K562 (cell line): ENCODE results near the gene SUFU. TPM values are rescaled to one million over a fixed set of nuclear protein-coding genes. Genes with fewer than 3 reads are reported as not detected.

Experiments used
- BCL6 ChIP-seq: fragments of 250-450 bp; sonication (Bioruptor Pico); IDR thresholded peaks from 2 replicates; pipeline ENCODE4 v1.4.0; 2020
- CREB3 ChIP-seq: fragments of 450-650 bp; conservative IDR thresholded peaks from 2 replicates; pipeline ENCODE4 v1.6.1; 2016; ENCODE audit warnings: missing genetic modification characterization, low read depth, mild to moderate bottlenecking, missing compliant biosample characterization, moderate library complexity
- GTF2A2 ChIP-seq: IDR thresholded peaks from 2 replicates; pipeline ENCODE4 v1.6.1; 2016; ENCODE audit warnings: mild to moderate bottlenecking, missing genetic modification characterization, missing compliant biosample characterization
- NR4A1 ChIP-seq, 2 experiments: fragments of 250-450 bp in 1 of 2; fragments of 450-650 bp in 1 of 2; sonication (Bioruptor Pico) in 1 of 2; IDR thresholded peaks; 2 replicates each; pipeline versions ENCODE4 v1.4.0 to v1.6.1; 2016 to 2020; ENCODE audit warnings: mild to moderate bottlenecking in 2 of 2, missing compliant biosample characterization in 1 of 2, missing genetic modification characterization in 1 of 2, moderate library complexity in 1 of 2
- PTRF ChIP-seq: fragments of 450-650 bp; IDR thresholded peaks from 2 replicates; pipeline ENCODE4 v1.6.1; 2016; ENCODE audit warnings: mild to moderate bottlenecking, missing genetic modification characterization, missing compliant biosample characterization
- SRF ChIP-seq, 2 experiments: fragments of 250-450, 450-650 bp in 1 of 2; sonication (Bioruptor Pico) in 1 of 2; sonication (generic) in 1 of 2; formaldehyde crosslinking; IDR thresholded peaks; 2 replicates each; pipeline versions ENCODE4 v1.5.0 to v1.5.1; 2020 to 2022; ENCODE audit warnings: mild to moderate bottlenecking in 1 of 2, missing genetic modification reagents in 1 of 2
- ZNF589 ChIP-seq: fragments of 200-800 bp; sonication (Bioruptor generic); IDR thresholded peaks from 2 replicates; pipeline ENCODE4 v1.6.1; 2016; ENCODE audit warnings: low read depth, missing genetic modification characterization, missing compliant biosample characterization
- ZNF830 ChIP-seq: fragments of 250-450 bp; sonication (Bioruptor Pico); IDR thresholded peaks from 2 replicates; pipeline ENCODE4 v1.5.0; 2021; ENCODE audit warnings: mild to moderate bottlenecking
- polyA plus RNA-seq, 8 experiments: library from polyadenylated mRNA; depleted of rRNA in 4 of 8; stranded (reverse) in 5 of 8; unstranded in 3 of 8; fragments of >200 nt; fragmentation: Nextera tagmentation in 2 of 8; fragmentation: Illumina TruSeq in 1 of 8; extraction: Ambion mirVana in 2 of 8; extraction: Trizol in 1 of 8; gene quantifications; 2 replicates each; pipeline versions ENCODE4 v1.2.1 to v1.2.3, GENCODE V29; 2011 to 2014; ENCODE audit warnings: inconsistent platforms in 1 of 8, missing spikeins in 1 of 8
- total RNA-seq, 7 experiments: library from RNA; depleted of rRNA in 6 of 7; stranded (reverse); fragments of >200 nt in 6 of 7; fragmentation: Illumina TruSeq in 2 of 7; extraction: Trizol in 2 of 7; gene quantifications; 2 replicates each; pipeline versions ENCODE4 v1.2.1 to v1.2.3, GENCODE V29; 2011 to 2021; ENCODE audit warnings: low replicate concordance in 1 of 7
- TF ChIP-seq, protein P1 (sequence below): fragments of 250-450 bp; sonication (Bioruptor Pico); IDR thresholded peaks from 2 replicates; pipeline ENCODE4 v1.4.0; 2020
- TF ChIP-seq, protein P2 (sequence below): fragments of 250-450 bp; sonication (Bioruptor Pico); IDR thresholded peaks from 2 replicates; pipeline ENCODE4 v1.5.0; 2020; ENCODE audit warnings: mild to moderate bottlenecking
- TF ChIP-seq, protein P3 (sequence below), 3 experiments: fragments of 200-800 bp in 1 of 3; fragments of 250-450 bp in 1 of 3; fragments of 450-650 bp in 1 of 3; sonication (Bioruptor Pico) in 1 of 3; sonication (Bioruptor generic) in 1 of 3; formaldehyde crosslinking in 1 of 3; IDR thresholded peaks; 2 replicates each; pipeline versions ENCODE4 v1.6.1 to v1.8.0; 2016 to 2022; ENCODE audit warnings: mild to moderate bottlenecking in 2 of 3, missing genetic modification characterization in 2 of 3, missing compliant biosample characterization in 1 of 3, moderate library complexity in 1 of 3
- TF ChIP-seq, protein P4 (sequence below): fragments of 450-650 bp; formaldehyde crosslinking; IDR thresholded peaks from 2 replicates; pipeline ENCODE4 v1.4.0; 2020; ENCODE audit warnings: mild to moderate bottlenecking, moderate library complexity
- TF ChIP-seq, protein P5 (sequence below): fragments of 250-450 bp; sonication (Bioruptor Pico); IDR thresholded peaks from 2 replicates; pipeline ENCODE4 v1.8.0; 2021; ENCODE audit warnings: mild to moderate bottlenecking, moderate library complexity

Gene SUFU
- total and polyA plus RNA-seq, 9 of the 15 experiments (the other 6 are each of a cell fraction or from before 2014, with no cell fraction given) = 0.59 to 6.3 (median 0.82) TPM

- TF ChIP-seq CREB3 (tag) (peak; percentile 90; the same call in 1 of the 2 replicates), PTRF (tag) (peak; percentile 93), ZNF830 (CRISPR knock-in tag) (peak; percentile 85), ZNF589 (CRISPR knock-in tag) (peak; percentile 91; the same call in 1 of the 2 replicates), NR4A1 (CRISPR knock-in tag; IDR thresholded peaks at IDR 0.05) (peak; percentile 87; the same call in 1 of the 2 replicates), NR4A1 (tag; IDR thresholded peaks at IDR 0.05) (peak; percentile 98), SRF (CRISPR knock-in tag; IDR thresholded peaks at IDR 0.05) (peak in 1 of 2 experiments; percentile 69; a peak in 1 of 4 replicates), BCL6 (CRISPR knock-in tag) (peak; percentile 88), GTF2A2 (tag) (peak; percentile 96)
- TF ChIP-seq, protein P1, sequence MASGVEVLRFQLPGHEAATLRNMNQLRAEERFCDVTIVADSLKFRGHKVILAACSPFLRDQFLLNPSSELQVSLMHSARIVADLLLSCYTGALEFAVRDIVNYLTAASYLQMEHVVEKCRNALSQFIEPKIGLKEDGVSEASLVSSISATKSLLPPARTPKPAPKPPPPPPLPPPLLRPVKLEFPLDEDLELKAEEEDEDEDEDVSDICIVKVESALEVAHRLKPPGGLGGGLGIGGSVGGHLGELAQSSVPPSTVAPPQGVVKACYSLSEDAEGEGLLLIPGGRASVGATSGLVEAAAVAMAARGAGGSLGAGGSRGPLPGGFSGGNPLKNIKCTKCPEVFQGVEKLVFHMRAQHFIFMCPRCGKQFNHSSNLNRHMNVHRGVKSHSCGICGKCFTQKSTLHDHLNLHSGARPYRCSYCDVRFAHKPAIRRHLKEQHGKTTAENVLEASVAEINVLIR = peak; percentile 79; the same call in 1 of the 2 replicates
- TF ChIP-seq, protein P2, sequence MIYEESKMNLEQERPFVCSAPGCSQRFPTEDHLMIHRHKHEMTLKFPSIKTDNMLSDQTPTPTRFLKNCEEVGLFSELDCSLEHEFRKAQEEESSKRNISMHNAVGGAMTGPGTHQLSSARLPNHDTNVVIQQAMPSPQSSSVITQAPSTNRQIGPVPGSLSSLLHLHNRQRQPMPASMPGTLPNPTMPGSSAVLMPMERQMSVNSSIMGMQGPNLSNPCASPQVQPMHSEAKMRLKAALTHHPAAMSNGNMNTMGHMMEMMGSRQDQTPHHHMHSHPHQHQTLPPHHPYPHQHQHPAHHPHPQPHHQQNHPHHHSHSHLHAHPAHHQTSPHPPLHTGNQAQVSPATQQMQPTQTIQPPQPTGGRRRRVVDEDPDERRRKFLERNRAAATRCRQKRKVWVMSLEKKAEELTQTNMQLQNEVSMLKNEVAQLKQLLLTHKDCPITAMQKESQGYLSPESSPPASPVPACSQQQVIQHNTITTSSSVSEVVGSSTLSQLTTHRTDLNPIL (CRISPR knock-in tag) = peak; percentile 84
- TF ChIP-seq, protein P3, sequence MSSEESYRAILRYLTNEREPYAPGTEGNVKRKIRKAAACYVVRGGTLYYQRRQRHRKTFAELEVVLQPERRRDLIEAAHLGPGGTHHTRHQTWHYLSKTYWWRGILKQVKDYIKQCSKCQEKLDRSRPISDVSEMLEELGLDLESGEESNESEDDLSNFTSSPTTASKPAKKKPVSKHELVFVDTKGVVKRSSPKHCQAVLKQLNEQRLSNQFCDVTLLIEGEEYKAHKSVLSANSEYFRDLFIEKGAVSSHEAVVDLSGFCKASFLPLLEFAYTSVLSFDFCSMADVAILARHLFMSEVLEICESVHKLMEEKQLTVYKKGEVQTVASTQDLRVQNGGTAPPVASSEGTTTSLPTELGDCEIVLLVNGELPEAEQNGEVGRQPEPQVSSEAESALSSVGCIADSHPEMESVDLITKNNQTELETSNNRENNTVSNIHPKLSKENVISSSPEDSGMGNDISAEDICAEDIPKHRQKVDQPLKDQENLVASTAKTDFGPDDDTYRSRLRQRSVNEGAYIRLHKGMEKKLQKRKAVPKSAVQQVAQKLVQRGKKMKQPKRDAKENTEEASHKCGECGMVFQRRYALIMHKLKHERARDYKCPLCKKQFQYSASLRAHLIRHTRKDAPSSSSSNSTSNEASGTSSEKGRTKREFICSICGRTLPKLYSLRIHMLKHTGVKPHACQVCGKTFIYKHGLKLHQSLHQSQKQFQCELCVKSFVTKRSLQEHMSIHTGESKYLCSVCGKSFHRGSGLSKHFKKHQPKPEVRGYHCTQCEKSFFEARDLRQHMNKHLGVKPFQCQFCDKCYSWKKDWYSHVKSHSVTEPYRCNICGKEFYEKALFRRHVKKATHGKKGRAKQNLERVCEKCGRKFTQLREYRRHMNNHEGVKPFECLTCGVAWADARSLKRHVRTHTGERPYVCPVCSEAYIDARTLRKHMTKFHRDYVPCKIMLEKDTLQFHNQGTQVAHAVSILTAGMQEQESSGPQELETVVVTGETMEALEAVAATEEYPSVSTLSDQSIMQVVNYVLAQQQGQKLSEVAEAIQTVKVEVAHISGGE (CRISPR knock-in tag; IDR thresholded peaks at IDR 0.05) = peak in 1 of 3 experiments; percentile 54; a peak in 1 of 6 replicates
- TF ChIP-seq, protein P4, sequence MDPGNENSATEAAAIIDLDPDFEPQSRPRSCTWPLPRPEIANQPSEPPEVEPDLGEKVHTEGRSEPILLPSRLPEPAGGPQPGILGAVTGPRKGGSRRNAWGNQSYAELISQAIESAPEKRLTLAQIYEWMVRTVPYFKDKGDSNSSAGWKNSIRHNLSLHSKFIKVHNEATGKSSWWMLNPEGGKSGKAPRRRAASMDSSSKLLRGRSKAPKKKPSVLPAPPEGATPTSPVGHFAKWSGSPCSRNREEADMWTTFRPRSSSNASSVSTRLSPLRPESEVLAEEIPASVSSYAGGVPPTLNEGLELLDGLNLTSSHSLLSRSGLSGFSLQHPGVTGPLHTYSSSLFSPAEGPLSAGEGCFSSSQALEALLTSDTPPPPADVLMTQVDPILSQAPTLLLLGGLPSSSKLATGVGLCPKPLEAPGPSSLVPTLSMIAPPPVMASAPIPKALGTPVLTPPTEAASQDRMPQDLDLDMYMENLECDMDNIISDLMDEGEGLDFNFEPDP = peak; percentile 94
- TF ChIP-seq, protein P5, sequence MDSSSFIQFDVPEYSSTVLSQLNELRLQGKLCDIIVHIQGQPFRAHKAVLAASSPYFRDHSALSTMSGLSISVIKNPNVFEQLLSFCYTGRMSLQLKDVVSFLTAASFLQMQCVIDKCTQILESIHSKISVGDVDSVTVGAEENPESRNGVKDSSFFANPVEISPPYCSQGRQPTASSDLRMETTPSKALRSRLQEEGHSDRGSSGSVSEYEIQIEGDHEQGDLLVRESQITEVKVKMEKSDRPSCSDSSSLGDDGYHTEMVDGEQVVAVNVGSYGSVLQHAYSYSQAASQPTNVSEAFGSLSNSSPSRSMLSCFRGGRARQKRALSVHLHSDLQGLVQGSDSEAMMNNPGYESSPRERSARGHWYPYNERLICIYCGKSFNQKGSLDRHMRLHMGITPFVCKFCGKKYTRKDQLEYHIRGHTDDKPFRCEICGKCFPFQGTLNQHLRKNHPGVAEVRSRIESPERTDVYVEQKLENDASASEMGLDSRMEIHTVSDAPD (CRISPR knock-in tag) = peak; percentile 84
Observed at GRCh38 chr10:102454662-102455487, 48.9 kb upstream of the SUFU start (continued).
